Omental fat pad (tissue), 4 donors: ENCODE data around the gene NR3C1. TPM values are rescaled to one million over a fixed set of nuclear protein-coding genes. Genes with fewer than 3 reads are reported as not detected.

Experiments
- ATAC-seq: fragments of 150-250 bp; one replicate; pipeline ENCODE4 v1.9.1; 2016; ENCODE audit warnings: mild to moderate bottlenecking, moderate library complexity; ENCODE audit not compliant: low FRiP score
- DNase-seq: peaks from one replicate; pipeline ENCODE4 v3.0.0-alpha.2; 2019; ENCODE audit warnings: low spot score
- total RNA-seq, 4 donors: library from RNA; depleted of rRNA; stranded (reverse); fragments of >200 nt; gene quantifications; one replicate each; pipeline ENCODE4 v1.1.0, GENCODE V29; 2016
- TF ChIP-seq, protein P1 (sequence below), 3 donors: fragments of 450-650 bp; IDR thresholded peaks; one replicate each; pipeline ENCODE4 v1.5.1; 2016 to 2017; ENCODE audit warnings: antibody characterized with exemption in 3 of 3, mild to moderate bottlenecking in 3 of 3, moderate library complexity in 2 of 3

Gene NR3C1
- total RNA-seq, 4 donors from 2014 or later, result 57.1 to 102 (median 62.3) TPM

DNA sequence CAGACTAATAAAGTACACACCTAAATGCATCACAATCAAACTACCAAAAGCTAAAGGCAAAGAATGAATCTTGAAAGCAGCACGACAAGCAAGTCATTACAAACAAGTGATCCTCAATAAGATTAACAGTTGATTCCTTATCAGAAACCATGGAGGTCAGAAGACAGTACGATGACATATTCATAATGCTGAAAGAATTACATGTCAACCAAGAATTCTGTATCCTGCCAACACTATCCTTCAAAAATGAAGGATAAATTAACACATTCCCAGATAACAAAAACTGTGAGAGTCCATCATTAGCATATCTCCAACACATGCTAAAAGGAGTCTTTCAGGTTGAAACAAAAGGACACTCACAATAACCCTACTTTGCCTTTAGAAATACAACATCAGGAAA lies 39.4 kb downstream of the NR3C1 start:
- ATAC-seq (no peak), DNase-seq (no peak)
- TF ChIP-seq, protein P1, sequence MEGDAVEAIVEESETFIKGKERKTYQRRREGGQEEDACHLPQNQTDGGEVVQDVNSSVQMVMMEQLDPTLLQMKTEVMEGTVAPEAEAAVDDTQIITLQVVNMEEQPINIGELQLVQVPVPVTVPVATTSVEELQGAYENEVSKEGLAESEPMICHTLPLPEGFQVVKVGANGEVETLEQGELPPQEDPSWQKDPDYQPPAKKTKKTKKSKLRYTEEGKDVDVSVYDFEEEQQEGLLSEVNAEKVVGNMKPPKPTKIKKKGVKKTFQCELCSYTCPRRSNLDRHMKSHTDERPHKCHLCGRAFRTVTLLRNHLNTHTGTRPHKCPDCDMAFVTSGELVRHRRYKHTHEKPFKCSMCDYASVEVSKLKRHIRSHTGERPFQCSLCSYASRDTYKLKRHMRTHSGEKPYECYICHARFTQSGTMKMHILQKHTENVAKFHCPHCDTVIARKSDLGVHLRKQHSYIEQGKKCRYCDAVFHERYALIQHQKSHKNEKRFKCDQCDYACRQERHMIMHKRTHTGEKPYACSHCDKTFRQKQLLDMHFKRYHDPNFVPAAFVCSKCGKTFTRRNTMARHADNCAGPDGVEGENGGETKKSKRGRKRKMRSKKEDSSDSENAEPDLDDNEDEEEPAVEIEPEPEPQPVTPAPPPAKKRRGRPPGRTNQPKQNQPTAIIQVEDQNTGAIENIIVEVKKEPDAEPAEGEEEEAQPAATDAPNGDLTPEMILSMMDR (IDR thresholded peaks at IDR 0.05), result no peak

DNA sequence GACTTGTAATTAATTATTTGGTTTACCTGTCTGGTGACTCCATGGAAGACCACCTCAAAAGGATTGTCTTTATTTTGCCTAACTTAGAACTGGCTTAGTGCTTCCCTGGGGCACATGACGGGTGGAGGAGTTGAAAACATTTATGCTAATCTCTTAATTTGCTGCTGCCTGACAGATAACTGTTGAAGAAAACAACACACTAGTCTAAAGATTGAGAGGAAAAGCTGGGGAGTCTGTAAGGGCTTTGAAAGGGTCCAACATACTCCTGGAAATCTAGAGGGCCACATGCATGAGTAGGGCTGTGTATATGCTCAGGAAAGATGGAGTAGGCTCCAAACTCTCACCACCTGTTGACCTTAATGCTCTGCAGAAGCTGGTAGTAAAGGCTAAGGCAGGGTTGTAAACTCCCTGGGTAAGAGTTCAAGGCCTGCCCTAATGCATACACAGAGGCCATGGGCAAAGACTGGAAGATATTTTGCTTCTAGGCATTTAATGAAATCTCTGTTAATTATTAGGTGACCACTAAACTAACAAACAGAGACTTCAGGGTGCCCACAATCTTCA lies 40.7 kb downstream of the NR3C1 start:
- TF ChIP-seq, protein P1 (IDR thresholded peaks at IDR 0.05), result no peak
- DNase-seq (no peak), ATAC-seq (no peak)

DNA sequence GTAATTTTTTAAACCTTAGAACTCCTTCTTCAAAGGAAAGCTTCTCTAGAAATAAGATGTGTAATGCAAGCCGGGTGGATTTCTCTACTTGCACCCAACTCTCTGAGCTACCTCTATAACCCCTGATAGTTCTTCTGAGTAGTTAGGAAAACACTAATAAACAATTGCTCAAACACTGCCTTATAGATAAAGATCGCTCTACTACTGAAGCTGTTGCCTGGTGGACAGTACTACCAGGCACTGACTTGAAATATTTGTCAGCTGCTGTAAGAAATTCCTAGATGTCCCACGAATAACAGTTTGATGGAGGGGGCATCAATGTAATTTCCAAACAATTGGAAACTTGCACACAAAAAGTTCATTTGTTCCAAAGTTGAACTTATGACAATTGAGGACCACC lies 42.0 kb downstream of the NR3C1 start:
- TF ChIP-seq, protein P1 (IDR thresholded peaks at IDR 0.05), result no peak

DNA sequence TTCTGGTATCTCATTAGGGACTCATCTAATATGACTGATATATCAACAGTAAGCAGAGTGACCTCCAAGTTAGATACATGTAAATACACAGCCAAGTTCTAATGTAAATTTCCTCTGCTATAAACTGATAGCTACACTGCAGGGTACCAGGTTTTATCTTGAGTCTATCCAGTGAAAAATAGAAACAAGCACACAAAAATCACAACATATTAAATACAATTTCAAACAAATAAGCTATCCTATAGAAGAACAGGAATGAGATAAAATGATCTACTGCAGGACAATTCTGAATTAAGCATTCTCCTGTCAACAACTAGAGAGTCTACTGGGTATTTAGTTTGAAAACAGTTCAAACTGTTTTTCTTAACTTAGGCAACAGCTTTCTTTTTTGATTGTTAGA lies 42.7 kb downstream of the NR3C1 start:
- DNase-seq (no peak), ATAC-seq (no peak)
- TF ChIP-seq, protein P1 (IDR thresholded peaks at IDR 0.05), result no peak

More for the DNA sequence above, 42.0 kb downstream of the NR3C1 start:
- DNase-seq (no peak), ATAC-seq (no peak)

DNA sequence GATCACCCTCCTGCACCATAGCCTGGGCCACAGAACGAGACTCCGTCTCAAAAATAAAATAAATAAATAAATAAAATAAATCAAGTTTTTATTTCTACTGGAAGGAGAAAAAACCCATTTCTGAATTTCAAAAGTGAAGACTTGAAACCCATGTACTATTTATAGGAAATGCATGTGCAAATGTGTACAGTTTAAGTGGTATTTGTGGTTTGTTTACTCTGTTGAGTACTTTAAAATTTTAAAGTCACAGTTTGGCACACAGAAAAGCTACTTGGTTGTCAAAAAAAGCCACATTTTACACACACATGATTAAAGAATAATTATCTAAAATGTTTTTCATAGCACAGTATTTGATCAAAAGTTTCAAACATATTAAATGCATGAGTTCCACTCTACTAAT lies 43.6 kb downstream of the NR3C1 start:
- DNase-seq (no peak), ATAC-seq (no peak)
- TF ChIP-seq, protein P1 (IDR thresholded peaks at IDR 0.05), result no peak

DNA sequence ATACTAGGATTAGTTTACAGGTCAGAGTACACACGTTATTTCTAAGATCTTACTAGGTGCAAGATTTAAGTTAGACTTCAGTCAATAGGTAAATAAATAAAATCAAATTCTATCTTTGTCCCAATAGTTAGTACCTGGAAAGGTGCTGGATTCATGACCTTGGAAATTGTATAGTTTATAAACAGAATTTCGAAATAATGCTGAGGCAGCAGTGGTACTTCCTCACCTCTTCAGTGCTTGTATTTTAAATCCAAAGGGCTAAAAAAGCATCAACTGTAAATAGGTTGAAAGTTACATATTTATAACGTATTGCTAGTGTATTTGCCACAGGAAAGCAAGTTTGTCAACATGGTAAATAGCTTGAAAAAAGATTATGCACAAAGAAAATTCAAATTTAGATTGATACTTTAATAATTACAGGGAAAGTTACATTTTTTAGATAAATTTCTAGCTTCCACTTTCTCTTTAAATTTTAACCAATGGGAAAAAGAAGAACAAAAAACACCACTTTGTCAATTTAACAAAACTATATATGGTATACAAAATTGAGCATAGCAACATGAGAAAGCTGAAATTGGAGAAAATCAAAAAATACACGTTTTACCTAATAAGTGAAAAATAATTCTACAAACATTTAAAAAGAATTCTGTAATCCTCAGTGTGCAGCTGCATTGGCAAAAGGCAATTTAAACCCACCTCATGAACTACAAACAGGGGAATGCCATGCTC lies 46.5 kb downstream of the NR3C1 start:
- TF ChIP-seq, protein P1 (IDR thresholded peaks at IDR 0.05), result no peak
- DNase-seq, result no peak
- no peak for ATAC-seq

DNA sequence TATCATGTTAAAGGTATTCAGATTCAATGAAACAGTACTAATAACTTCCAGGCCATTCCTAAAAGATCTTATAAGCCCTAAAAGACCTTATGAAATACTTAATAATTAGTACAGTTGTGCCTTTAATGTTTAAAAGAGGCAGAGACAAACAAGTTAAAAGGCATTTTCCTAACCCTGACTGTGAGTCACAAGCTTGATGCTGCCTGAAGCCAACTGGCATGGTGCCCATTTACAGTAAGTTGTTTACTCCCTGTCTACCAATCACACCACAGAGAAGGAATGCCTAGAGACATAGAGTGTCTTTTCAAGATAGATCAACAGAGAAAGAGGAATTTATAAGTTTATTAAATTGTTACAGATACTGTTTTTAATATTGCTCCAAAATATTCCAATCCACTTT lies 47.8 kb downstream of the NR3C1 start:
- DNase-seq (peak; percentile 49), ATAC-seq (peak; percentile 76)
- TF ChIP-seq, protein P1 (IDR thresholded peaks at IDR 0.05), result no peak
